ENCODE measurements around the gene NBDY.

DNA sequence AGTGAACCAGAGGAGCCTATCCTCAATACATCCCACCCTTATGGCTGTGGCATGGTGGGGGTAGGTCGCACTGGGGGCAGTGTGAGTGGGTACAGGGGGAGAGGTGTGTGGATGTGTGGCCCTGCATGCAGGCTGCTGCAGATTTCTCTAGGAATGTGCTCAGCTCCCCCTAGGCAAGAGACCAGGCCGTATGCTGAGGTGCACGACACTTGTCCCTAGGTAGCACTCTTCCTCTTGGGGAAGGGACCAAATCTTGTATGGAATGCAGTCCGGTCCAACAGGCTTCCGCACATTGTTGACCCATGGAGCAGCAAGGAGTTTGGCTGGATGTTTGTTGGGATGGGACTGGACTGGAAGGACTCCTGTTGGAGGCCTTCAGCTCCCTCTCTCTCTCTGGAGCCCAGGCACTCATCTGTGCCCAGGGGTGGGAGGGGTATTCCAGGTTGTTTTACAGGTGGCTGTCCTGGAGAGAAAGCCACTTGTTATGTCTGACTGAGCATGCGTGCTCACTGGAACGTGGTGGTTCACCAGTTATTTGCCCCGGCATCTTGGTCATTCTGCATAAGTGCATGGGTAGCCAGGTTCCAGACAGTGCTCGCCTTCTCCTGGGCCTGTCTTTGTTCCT, 55.1 kb downstream of the NBDY start:
- TF ChIP-seq POLR2AphosphoS5 (IDR thresholded peaks at IDR 0.05; ENCODE audit: insufficient read depth in 1 of 2, low read depth in 1 of 2) = no peak
- TF ChIP-seq, protein P1, sequence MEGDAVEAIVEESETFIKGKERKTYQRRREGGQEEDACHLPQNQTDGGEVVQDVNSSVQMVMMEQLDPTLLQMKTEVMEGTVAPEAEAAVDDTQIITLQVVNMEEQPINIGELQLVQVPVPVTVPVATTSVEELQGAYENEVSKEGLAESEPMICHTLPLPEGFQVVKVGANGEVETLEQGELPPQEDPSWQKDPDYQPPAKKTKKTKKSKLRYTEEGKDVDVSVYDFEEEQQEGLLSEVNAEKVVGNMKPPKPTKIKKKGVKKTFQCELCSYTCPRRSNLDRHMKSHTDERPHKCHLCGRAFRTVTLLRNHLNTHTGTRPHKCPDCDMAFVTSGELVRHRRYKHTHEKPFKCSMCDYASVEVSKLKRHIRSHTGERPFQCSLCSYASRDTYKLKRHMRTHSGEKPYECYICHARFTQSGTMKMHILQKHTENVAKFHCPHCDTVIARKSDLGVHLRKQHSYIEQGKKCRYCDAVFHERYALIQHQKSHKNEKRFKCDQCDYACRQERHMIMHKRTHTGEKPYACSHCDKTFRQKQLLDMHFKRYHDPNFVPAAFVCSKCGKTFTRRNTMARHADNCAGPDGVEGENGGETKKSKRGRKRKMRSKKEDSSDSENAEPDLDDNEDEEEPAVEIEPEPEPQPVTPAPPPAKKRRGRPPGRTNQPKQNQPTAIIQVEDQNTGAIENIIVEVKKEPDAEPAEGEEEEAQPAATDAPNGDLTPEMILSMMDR (IDR thresholded peaks at IDR 0.05) = no peak
- no peak for TF ChIP-seq POLR2A (IDR thresholded peaks at IDR 0.05)
